HG02678 (cell line): ENCODE results near the gene DSC2.
"Not testable (repeated sequence)": the region's sequence is repeated elsewhere in the genome, so short reads cannot be mapped to it uniquely, and the experiment has no call there.

Experiments used
- ATAC-seq: cut with Tn5 transposase; IDR thresholded peaks from one replicate; pipeline ENCODE4 v1.9.1; 2021; ENCODE audit warnings: mild to moderate bottlenecking, moderate library complexity; ENCODE audit not compliant: unreplicated experiment

The DSC2 gene

DNA sequence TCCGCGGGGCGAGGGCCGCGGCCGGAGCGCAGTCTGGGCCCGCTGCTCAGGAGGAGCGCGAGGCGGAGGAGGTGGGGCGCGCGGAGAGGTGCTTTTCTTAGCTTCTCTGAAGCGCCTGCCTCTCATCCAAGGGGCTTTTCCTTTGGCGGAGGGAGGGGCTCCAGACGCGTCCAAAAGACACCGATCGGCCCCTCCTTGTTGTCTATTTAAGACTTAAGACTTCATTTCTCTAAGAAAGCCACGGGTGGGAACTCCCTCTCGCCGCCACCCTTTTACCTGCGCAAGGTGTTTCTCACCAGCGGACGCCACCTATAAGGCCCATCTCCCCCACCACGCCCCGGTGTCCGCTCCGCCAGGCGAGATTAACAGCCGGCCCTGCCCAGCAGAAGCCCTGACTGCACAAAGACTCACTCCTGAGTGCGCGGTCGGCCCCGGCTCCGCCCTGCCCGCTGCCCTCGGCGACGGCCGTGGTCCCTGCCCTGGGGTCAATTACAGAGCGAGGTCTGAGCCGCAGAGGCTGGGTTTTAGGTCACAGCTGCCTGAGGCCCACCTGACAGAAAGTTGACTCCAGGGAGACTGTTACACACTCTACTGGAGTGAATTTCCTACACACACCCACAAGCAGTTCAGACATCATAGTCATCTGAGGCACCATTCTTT is at the start of gene DSC2:
Gene DSC2, minus strand, starts transcription at position 397 of the 660 bp plus-strand sequence. CDS start 450 bp downstream, outside the sequence.
- no peak for ATAC-seq

DNA sequence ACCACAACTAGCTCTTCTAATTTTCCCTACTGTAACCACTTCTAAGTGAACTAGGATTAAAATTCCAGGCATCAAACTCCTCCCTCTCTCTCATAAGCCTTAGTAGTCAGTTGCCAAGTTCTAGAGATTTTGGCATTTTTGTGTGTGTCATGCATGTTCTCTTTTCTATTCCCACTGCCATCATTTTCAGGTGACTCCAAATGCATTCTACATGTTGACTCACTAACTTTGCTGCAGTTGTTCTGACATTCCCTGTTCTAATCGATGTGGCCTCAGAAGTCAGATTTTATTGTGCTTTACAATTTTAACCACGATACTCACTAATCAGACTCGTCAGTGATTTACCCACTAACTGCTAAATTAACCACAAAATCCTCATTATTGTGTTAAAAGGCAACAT is 47.1 kb upstream of the DSC2 start:
- ATAC-seq: no peak

DNA sequence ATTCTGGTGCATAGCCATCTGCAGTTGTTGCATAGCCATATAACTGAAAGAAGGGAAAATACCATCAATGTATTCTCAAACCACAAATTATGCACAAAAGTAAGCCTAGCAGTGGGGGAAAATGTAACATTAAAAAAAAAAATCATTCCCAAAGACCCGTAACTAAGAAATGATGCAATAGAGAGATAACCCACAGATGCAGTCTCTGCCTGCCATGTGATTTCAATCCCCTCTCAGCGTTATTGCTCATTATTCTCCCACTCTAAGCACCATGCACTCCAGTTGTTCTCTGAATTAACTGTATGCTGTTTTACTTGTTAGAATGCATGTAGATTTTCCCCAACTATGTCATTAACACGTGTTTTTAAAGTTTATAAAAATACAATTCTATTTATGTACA is 46.4 kb upstream of the DSC2 start:
- no peak for ATAC-seq

DNA sequence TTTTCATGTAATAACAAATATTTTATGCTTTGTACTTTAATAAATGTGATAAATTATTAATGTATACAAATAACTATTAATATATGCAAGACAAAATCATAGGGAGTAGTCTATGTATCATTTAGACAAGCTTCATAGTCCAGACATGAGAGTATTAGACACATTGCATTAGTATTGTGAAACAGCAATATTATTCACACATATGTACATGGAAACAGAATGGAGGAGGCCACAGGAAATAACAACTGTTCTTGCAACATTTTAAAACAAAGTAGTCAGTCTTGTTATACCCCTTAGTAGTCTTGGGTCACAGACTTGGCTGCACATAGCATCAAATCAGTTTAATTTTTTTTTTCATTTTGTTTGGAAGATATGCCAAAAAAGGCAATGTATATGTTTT is 44.6 kb upstream of the DSC2 start:
- no peak for ATAC-seq

DNA sequence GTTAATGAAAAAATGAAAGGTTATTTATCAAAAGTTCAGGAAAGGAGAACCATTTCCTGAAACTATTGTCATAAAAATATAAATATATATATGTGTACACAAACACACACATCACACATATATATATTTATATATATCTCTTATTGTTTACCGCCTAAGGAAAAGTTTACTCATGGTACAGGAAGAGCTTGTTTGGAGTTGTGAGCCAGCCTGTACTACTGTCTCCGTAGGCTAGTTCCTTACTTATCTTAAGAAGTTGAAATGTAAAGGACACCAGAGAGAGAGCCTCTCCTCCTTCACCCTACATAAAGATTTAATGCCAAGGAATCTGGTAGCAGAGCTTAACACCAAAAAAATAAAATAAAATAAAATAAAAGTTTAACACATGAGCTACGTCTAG is 40.8 kb upstream of the DSC2 start:
- ATAC-seq: no peak

DNA sequence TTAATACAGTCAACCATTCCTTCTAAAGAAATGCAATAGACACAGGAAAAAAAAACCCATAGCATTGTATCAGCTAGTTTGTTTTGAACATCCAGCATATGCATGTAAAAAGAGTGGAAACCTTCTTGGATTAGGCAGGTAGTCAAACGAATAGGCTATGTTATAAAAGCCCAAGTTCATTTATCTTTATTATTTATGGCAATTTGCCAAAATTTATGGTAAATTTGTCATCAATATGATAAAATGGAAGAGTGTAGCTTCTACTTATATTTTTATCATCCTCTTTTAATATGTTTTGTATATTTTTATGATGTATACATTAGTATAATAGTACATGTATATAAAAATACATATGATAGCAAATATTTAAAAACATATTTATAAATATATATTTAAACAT is 36.5 kb upstream of the DSC2 start:
- ATAC-seq: no peak

DNA sequence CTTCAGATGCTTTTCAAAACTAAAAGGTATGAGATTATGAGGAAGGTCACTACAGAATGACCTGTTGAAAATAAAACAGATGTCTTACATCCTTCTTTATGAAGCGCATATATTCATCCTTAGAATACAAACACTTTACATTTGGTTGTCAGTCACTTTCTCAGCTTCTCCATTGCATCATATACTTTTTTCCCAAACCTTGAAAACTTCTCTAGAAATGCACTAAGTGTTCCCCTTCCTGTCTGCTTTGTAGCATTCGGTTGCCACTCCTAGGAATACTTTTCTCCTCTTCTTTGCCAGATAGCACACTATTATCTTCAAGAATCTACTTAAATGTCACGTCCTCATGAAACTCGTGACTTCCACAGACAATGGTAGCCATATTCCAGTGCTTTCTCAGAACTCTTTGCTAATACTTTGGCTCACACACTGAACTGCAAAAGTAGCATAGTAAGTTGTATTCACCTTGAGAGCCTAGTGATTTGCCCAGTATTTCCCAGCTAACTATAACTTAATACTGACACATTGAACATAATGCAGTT is 32.8 kb upstream of the DSC2 start:
- no peak for ATAC-seq

DNA sequence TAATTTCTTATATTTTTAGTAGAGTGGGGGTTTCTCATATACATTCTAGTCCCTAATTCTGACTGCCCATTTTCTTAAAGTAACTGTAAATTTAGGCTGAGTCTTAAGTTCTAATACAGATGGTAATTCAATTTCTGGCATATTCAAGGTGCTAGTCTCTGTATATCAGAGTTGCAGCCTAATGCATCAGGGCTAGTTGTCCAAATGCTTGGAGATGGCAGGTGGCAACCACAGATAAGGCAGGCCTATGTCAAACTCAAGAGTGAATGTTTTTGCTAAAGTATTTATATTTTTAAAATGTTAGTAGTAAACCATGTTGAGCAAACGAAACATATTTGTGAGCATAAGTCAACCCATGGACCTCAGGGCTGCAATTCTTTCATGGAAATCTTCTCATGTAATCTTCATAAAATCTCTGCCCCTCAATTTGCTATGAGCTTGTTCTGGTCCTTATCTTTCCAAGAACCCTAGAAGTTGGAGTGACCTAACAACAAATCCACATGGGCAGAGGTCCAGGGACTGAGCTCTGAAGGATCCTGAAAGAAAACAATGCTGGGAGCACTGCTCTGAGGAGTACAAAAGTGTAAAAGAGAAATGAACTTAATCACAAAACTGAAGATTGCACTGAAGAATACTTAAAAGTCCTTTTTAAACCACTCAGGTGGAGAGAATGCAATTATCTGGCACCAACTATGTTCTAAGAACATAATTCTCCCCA is 27.3 kb upstream of the DSC2 start:
- ATAC-seq: no peak

DNA sequence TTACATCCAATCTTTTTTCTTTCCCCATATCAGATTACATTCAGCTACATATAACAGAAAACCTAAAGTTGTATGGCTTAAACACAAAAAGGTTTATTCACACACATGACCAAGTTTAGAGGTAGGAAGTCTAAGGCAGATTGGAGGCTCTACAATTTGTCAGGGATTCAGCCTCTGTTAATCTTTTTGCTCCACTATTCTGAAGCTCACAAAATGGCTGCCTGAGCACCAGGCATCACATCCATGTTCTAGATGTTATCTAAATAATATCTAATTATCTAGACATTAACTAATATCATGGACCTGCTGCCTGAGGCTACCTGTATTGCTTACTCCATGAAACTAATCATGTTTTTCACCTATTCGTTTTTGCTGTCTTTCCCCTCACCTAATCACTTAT is 23.7 kb upstream of the DSC2 start:
- no peak for ATAC-seq

DNA sequence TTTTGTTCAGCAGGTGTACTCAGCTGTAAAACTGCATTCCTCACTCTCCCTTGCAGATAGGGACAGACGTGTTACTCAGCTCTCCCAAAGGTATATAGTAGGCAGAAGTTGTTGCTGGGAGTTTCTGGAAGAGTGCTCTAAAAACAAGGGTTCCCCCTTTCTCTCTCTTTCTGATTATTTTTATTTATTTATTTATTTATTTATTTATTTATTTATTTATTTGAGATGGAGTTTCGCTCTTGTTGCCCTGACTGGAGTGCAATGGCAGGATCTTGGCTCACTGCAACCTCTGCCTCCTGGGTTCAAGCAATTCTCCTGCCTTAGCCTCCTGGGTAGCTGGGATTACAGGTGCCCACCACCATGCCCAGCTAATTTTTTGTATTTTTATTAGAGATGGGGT is 20.9 kb upstream of the DSC2 start:
- not testable (repeated sequence) for ATAC-seq

DNA sequence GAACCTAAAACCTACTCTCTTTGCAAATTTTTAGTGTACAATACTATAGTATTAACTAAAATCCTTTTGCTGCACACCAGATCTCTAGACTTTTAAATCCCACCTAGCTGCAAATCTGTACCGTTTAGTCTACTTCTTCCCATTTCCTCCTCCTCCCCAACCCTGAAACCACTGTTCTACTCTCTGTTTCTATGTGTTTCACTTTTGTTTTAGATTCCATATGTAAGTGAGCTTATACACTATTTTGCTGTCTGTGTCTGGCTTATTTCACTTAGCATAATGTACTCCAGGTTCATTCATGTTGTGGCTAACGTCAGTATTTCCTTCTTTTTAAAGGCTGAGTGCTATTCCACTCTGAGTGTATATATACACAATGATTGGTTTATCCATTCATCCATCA is 18.4 kb upstream of the DSC2 start:
- no peak for ATAC-seq

DNA sequence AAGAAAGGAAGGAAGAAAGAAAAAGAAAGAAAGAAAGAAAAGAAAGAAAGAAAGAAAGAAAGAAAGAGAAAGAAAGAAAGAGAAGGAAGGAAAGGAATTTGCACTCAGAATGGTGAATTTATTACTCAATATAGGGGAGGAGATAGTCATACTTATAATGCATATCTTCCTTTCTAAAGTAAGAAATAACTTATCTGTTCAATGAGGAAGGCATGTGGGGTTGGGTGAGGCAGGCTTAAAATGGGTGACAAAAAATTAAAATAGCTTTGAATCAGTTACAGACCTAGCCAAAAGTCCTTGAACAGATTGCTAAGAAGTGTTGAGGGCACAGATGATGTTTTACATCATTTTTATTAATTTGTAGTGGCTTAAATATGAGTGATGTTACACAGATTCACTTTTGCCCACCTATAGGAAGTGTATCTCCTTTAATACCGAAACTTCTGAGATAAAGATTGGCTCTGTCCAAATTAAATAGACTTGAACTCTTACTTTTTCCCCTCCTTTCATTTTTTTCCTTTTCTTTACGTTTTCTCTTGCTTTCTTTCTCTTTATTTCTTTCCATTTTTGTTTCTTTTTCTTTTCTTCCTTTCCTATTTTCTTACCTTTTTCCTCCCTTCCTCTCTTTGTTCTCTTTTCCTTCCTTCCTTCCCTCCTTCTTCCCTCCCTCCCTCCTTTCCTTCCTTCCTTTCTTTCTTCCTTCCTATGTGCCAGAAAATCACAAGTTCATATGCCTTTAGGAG is 14.8 kb upstream of the DSC2 start:
- ATAC-seq: no peak

DNA sequence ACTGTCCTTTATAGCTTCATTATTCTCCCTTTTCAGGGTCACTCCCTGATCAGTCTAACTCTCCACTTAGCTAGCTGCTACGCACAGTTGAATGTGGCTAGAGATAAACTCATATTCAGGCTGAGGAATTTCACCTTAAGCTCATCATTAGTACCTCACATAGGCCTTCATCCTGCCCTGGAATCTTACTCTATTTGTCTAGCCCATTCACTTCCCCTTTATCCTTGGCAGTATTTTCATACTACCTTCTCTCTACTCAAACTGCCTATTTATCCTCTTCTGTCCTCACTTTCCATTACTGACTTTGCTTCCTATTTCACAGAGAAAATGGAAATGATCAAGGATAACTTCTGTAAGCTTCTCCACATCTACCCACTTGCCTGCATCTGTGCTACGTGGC is 10.6 kb upstream of the DSC2 start:
- ATAC-seq: no peak

DNA sequence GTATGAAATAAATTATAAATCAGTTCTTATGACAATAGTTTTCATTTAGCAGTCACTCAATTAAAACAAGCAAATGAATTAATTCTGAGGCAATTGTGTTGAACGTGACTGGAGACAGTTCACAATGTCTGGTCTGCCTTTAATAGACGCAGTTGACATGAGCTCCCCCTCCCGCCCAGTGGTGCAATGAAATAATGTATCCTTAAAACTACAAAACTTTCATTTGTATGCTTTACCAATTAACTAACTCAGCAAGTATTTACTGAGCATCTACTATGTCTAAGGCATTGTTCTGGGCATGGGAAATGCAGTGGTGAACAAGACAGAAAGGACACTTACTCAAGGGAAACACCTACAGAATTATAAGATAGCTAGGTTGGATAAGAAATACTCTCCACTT is 3.5 kb upstream of the DSC2 start:
- no peak for ATAC-seq

DNA sequence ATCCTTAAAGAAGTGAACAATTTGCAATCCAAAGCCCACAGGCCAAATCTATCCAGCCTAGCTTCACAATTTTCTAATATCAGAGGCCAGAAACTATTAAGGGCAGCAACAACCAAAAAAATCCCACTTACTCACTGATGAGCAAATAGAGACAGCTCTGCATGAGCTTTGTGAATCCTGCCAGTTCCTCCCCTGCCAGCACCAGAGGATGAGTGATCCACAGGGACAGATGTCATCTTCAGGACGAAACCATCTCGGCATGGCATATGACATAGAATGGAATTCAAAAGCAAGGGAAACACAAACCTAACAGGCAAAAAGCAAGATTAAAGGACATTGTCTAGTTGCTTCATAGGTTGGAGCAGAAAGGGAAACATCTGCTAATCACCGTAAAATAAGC is 2.2 kb upstream of the DSC2 start:
- ATAC-seq: no peak

DNA sequence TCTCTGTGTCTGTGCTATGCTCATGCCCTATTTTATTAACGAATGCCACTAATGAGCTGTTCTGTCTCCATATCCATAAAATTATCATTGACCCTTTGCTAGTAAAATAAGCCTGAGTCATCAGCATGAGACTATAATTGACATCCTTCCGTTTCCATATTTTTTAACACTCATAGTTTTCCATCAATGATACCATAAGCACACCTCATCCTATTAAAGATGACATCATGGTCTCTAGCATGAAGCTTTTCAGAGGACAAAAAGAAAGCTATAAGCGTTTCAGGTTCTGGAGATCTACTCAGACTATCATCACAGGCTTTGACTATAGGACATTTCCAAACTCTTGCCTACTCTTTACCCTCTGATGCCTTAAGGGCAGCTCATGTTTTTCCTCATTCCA is 1.2 kb upstream of the DSC2 start:
- ATAC-seq: no peak

DNA sequence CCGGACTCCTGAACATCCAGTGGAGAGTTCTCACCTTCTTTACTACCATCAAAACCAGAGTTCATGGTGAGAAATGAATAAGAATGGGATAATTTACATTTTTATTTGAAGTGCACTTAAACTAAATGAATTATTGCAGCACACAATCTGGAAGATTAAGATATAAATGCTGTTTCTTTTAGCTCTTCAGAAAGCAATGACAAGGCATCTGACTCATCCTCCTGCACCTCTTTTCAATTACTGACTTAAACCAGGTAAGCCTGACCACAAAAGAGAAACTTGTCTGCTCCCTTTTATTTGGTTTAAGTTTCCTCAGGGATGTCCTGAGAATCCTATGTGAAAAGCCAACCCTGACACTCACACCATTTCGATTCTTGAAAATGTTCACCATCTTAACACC is 720 bp upstream of the DSC2 start:
- no peak for ATAC-seq

DNA sequence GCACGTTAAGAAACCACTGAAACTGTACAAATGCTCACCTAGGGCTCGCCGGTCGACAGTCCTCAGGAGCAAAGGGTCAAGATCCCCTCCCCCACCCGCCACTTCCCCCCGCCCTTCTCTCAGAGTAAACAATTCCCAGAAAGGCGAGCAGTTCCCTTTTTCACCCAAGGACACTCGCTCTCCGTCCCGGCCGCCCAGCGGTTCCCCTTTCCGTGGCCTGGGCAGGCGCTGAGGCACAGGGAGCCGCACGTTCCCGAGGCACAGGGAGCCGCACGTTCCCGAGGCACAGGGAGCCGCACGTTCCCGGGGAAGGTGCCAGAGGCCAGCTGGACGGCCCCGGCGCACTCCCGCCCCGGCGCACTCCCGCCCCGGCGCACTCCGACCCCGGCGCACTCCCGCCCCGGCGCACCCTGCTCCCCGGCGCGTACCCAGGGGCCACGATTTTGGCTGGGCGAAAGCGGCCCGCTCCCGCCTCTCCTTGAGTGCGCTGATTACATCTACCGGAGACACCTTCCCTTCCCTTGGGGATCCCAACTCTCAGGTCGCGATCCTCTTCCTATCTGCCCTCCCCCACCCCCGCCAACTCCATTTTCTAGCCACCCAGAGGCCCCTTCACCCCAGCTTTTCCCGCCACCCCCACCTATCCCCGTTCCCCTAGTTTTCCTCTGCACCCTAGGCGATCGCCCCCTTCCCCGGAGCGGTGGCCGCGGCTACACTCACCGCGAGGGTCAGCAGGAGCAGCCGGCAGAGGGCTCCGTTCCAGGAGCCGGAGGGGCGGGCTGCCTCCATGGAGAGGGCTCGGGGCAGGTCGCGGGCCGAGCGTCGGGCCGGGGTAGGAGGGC is 817 bp downstream of the DSC2 start:
- no peak for ATAC-seq

DNA sequence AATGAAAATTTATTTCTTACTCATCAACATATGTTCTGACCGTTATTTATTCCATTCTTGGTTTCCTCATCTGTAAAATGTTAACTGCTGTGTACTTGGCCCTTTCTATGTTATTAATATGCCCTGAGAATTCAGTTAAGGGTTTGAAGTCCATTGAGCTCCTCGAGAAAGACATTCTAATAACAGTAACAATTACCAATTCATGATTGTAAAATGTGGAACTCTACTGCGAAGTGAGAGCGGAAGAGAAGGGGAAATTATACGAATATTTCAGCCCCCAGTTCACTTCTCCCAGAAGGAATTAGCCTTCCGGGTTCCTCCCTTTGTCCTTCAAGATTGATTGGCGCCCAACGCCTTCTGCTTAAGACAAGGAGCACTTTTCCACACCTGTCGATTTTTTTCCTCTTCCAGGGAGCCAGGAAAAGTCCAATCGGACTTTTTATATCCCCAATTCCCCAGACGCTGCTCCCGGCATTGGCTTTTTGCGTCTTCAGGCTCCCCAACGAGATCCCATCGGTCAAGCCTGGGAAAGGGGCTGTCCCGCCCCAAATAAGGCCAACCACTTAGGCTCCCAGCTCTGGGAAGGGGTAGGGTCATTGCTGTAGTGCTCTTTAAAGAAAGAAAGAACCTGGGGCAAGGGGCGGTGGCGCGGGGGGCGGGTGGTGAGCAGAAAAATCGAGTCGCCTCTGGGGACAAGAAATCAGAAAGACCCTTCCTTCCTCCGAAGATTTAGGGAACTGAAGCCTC is 1.6 kb downstream of the DSC2 start:
- ATAC-seq: no peak
